Astrocyte (in vitro differentiated cells and primary cell): ENCODE data around the gene TIA1. TPM values are rescaled to one million over a fixed set of nuclear protein-coding genes. Genes with fewer than 3 reads are reported as not detected.
A peak's percentile ranks its signal among the peaks of the same experiment; 100 is the strongest.

ENCODE experiments used
- DNase-seq: peaks from one replicate; pipeline ENCODE4 v3.0.0-alpha.2; 2010; ENCODE audit warnings: low read depth
- FAIRE-seq: peaks from 2 replicates; lab custom pipeline; 2011; peaks lifted over from hg19 to GRCh38; lab: Jason Lieb, UNC
- H2AFZ ChIP-seq: 2 replicates; pipeline ENCODE4 v1.6.0; 2012; ENCODE audit warnings: low read depth, low read length, inconsistent platforms
- H3K27ac ChIP-seq: 2 replicates; pipeline ENCODE4 v1.5.1; 2011; ENCODE audit warnings: low read depth, low read length, inconsistent platforms
- H3K27me3 ChIP-seq: 2 replicates; pipeline ENCODE4 v1.6.0; 2011; ENCODE audit warnings: low read length, inconsistent platforms; ENCODE audit not compliant: insufficient read depth
- H3K36me3 ChIP-seq: 2 replicates; pipeline ENCODE4 v1.5.1; 2011; ENCODE audit warnings: low read length, inconsistent platforms; ENCODE audit not compliant: insufficient read depth
- H3K4me1 ChIP-seq: 2 replicates; pipeline ENCODE4 v1.5.1; 2011; ENCODE audit warnings: low read length, inconsistent platforms; ENCODE audit not compliant: insufficient read depth
- H3K4me2 ChIP-seq: 2 replicates; pipeline ENCODE4 v1.6.0; 2012; ENCODE audit warnings: low read length, inconsistent platforms
- H3K4me3 ChIP-seq: 2 replicates; pipeline ENCODE4 v1.5.1; 2011; ENCODE audit warnings: low read depth, mild to moderate bottlenecking, low read length, inconsistent platforms; ENCODE audit not compliant: insufficient read depth
- H3K79me2 ChIP-seq: 2 replicates; pipeline ENCODE4 v1.6.0; 2012; ENCODE audit warnings: mild to moderate bottlenecking, low read length, inconsistent platforms; ENCODE audit not compliant: insufficient read depth
- H3K9ac ChIP-seq: 2 replicates; pipeline ENCODE4 v1.6.0; 2012; ENCODE audit warnings: mild to moderate bottlenecking, low read length, inconsistent platforms
- H3K9me3 ChIP-seq: 2 replicates; pipeline ENCODE4 v1.5.1; 2012; ENCODE audit warnings: low read depth, mild to moderate bottlenecking, low read length, inconsistent platforms; ENCODE audit not compliant: insufficient read depth
- H4K20me1 ChIP-seq: 2 replicates; pipeline ENCODE4 v1.6.0; 2012; ENCODE audit warnings: low read length, inconsistent platforms; ENCODE audit not compliant: insufficient read depth
- H3K27ac Mint-ChIP-seq: one replicate; pipeline ENCODE4 v1.8.0; 2021; ENCODE audit warnings: mild to moderate bottlenecking, mixed read lengths; ENCODE audit not compliant: unreplicated experiment
- H3K27me3 Mint-ChIP-seq: one replicate; pipeline ENCODE4 v1.8.0; 2021; ENCODE audit warnings: low read depth, mixed read lengths; ENCODE audit not compliant: unreplicated experiment
- H3K36me3 Mint-ChIP-seq: one replicate; pipeline ENCODE4 v1.8.0; 2021; ENCODE audit warnings: low read depth, mixed read lengths; ENCODE audit not compliant: unreplicated experiment
- H3K4me1 Mint-ChIP-seq: one replicate; pipeline ENCODE4 v1.8.0; 2021; ENCODE audit warnings: low read depth, mixed read lengths; ENCODE audit not compliant: unreplicated experiment
- H3K4me3 Mint-ChIP-seq: one replicate; pipeline ENCODE4 v1.8.0; 2021; ENCODE audit warnings: mild to moderate bottlenecking, moderate library complexity, mixed read lengths; ENCODE audit not compliant: unreplicated experiment
- H3K9me3 Mint-ChIP-seq: one replicate; pipeline ENCODE4 v1.8.0; 2021; ENCODE audit warnings: mild to moderate bottlenecking, mixed read lengths; ENCODE audit not compliant: unreplicated experiment
- EZH2 ChIP-seq: IDR thresholded peaks from 2 replicates; pipeline ENCODE4 v1.6.1; 2012; ENCODE audit warnings: mild to moderate bottlenecking, low read length, inconsistent platforms; ENCODE audit not compliant: insufficient read depth
- total RNA-seq: library from RNA; stranded (reverse); gene quantifications from 2 replicates; pipeline ENCODE4 v1.2.1, GENCODE V29; 2021
- TF ChIP-seq, protein P1 (sequence below): IDR thresholded peaks from 2 replicates; pipeline ENCODE4 v1.5.1; 2011; ENCODE audit warnings: low read depth, mild to moderate bottlenecking, inconsistent platforms, low read length, moderate library complexity; ENCODE audit not compliant: insufficient read depth

TIA1 gene
- total RNA-seq, 1 donor from 2014 or later: 104 TPM

DNA sequence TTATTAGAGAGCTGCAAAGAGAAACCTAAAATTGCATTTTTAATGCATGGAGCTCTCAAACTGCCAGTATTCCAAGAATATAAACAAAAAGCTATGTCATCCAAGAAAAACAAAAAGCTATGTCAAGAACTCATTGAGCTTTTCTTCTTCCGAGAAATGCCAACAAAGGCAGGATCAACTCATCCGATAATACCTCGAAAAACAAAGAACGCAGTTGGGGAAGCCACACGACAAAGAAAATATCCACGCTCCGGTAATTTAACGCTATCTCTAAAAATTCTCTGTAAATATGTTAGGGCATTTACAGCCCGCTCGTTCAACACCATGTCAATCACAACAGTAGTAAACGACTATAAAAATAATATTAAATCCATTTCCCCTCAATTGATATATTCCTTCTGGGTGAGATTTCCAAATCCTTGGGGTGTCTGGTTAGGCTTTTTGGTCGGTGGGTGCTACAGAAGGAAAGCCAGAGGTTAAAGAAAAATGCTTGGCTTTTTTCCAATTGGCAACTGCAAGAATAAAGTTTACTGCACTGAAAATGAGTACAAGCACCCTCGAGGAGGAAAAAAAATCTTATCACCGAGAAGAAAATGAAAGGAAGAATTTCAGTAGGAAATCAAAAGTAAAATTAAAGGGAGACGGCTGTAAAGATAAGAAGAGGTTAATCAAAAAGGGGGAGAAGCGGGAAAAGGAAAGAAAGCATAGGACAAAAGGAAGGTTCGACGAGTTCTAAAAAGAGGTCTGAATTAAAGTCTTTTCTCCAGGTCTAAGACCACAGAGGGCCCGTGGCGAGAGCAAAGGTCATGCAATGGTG lies 856 bp downstream of the TIA1 start:
- Mint-ChIP-seq H3K4me1 (peaks cover 13% of the 10 kb centered on the region), H3K9me3 (no peaks in the 10 kb centered on the region), H3K27ac (peak overlapping the region; percentile 99), H3K27me3 (no peaks in the 10 kb centered on the region), H3K4me3 (peak overlapping the region; percentile 100), H3K36me3 (peaks cover 3% of the 10 kb centered on the region)
- H3K4me1 ChIP-seq: peaks cover 5% of the 10 kb centered on the region
- peak overlapping the region; percentile 98 for H3K4me3 ChIP-seq
- DNase-seq (peak; percentile 16), FAIRE-seq (no peak)
- no peaks in the 10 kb centered on the region for H3K36me3 ChIP-seq
- no peaks in the 10 kb centered on the region for H3K27me3 ChIP-seq
- H3K9me3 ChIP-seq: no peaks in the 10 kb centered on the region
- peak overlapping the region; percentile 89 for H3K4me2 ChIP-seq
- peak overlapping the region; percentile 98 for H3K27ac ChIP-seq
- H4K20me1 ChIP-seq: peaks cover 46% of the 10 kb centered on the region
- peak overlapping the region; percentile 100 for H3K9ac ChIP-seq
- peaks cover 58% of the 10 kb centered on the region for H3K79me2 ChIP-seq
- H2AFZ ChIP-seq: peak overlapping the region; percentile 92
- TF ChIP-seq, protein P1, sequence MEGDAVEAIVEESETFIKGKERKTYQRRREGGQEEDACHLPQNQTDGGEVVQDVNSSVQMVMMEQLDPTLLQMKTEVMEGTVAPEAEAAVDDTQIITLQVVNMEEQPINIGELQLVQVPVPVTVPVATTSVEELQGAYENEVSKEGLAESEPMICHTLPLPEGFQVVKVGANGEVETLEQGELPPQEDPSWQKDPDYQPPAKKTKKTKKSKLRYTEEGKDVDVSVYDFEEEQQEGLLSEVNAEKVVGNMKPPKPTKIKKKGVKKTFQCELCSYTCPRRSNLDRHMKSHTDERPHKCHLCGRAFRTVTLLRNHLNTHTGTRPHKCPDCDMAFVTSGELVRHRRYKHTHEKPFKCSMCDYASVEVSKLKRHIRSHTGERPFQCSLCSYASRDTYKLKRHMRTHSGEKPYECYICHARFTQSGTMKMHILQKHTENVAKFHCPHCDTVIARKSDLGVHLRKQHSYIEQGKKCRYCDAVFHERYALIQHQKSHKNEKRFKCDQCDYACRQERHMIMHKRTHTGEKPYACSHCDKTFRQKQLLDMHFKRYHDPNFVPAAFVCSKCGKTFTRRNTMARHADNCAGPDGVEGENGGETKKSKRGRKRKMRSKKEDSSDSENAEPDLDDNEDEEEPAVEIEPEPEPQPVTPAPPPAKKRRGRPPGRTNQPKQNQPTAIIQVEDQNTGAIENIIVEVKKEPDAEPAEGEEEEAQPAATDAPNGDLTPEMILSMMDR: no peak
- no peak for TF ChIP-seq EZH2

DNA sequence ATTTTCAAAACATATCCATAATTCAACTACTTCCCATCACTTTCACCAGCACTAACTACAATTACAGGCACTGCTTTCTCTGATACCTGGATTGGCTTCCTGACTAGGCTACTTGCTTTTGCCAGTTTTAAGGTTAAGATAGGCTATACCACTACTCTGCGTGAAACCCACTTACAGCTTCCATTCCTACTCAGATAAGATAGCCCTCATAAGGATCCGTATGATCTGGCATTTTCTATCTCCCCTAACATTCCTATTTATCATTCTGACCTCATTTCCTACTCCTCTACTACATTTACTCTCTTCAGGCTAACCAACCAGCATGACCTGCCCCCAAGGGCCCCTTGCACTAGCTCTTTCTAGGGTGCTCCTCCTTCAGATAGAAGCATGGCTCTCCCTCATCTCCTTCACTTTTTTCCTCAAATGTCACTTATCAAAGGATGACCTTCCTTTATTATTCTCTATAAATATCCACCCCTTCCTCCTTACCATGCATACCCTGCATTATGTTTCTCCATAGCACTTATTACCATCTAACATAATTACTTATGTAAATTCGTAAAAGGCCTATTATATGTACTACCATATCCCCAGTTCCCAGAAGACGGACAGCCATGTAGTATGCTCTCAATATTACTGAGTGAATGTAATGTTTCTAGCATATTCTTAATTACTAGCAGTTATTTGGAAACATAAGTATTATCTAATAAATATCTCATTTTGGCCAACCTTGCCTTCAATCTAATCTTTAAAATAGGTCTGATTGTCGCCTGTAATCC lies 4.4 kb downstream of the TIA1 start:
- FAIRE-seq (no peak), DNase-seq (no peak)
- H3K4me1 ChIP-seq: peaks cover 9% of the 10 kb centered on the region
- Mint-ChIP-seq H3K27me3 (no peaks in the 10 kb centered on the region), H3K4me1 (peaks cover 15% of the 10 kb centered on the region), H3K27ac (no peak overlapping the region), H3K4me3 (peak overlapping the region; percentile 45), H3K36me3 (peaks cover 3% of the 10 kb centered on the region), H3K9me3 (no peaks in the 10 kb centered on the region)
- H3K36me3 ChIP-seq: peaks cover 5% of the 10 kb centered on the region
- H4K20me1 ChIP-seq: peaks cover 79% of the 10 kb centered on the region
- no peak overlapping the region for H3K4me3 ChIP-seq
- no peaks in the 10 kb centered on the region for H3K9me3 ChIP-seq
- no peaks in the 10 kb centered on the region for H3K27me3 ChIP-seq
- peak overlapping the region; percentile 35 for H3K4me2 ChIP-seq
- no peak overlapping the region for H3K27ac ChIP-seq
- TF ChIP-seq, protein P1: no peak
- TF ChIP-seq EZH2: no peak
- peaks cover 94% of the 10 kb centered on the region for H3K79me2 ChIP-seq
- no peak overlapping the region for H2AFZ ChIP-seq
- peak overlapping the region; percentile 0 for H3K9ac ChIP-seq
